Measurements from ENCODE around the gene HNRNPR.

The HNRNPR gene

GRCh38 chr1:23345920-23346319, 1.8 kb upstream of the HNRNPR start:
- H3K36me3 ChIP-seq (ENCODE audit: control insufficient read depth, insufficient read depth, low read length) = peaks cover under 1% of the 10 kb centered on the region
- H3K4me3 ChIP-seq (ENCODE audit: extremely low read depth, insufficient read depth, low read length, poor library complexity, severe bottlenecking) = no peak overlapping the region
- 97 to 98% methylated on average over 14 of the region's 14 CpGs for WGBS, 2 experiments (ENCODE audit: insufficient coverage in 2 of 2)
- H3K4me1 ChIP-seq (ENCODE audit: control insufficient read depth, insufficient read depth, low read length, poor library complexity, severe bottlenecking) = no peaks in the 10 kb centered on the region
- no peak overlapping the region for H3K27ac ChIP-seq (ENCODE audit: low read depth, low read length, severe bottlenecking)
- H3K9me3 ChIP-seq (ENCODE audit: control insufficient read depth, low read length) = peaks cover 5% of the 10 kb centered on the region

GRCh38 chr1:23344987-23345472, 946 bp upstream of the HNRNPR start:
- 46 to 88% methylated on average over 5 to 6 of the region's 8 CpGs for WGBS, 2 experiments (ENCODE audit: insufficient coverage in 2 of 2)
- peak overlapping the region; percentile 49 for H3K4me3 ChIP-seq (ENCODE audit: extremely low read depth, insufficient read depth, low read length, poor library complexity, severe bottlenecking)
- peaks cover 4% of the 10 kb centered on the region for H3K4me1 ChIP-seq (ENCODE audit: control insufficient read depth, insufficient read depth, low read length, poor library complexity, severe bottlenecking)
- peaks cover 9% of the 10 kb centered on the region for H3K36me3 ChIP-seq (ENCODE audit: control insufficient read depth, insufficient read depth, low read length)
- peaks cover 5% of the 10 kb centered on the region for H3K9me3 ChIP-seq (ENCODE audit: control insufficient read depth, low read length)
- peak overlapping the region; percentile 99 for H3K27ac ChIP-seq (ENCODE audit: low read depth, low read length, severe bottlenecking)

- peak overlapping the region; percentile 88 for H3K4me3 ChIP-seq (ENCODE audit: extremely low read depth, insufficient read depth, low read length, poor library complexity, severe bottlenecking)
- peaks cover 11% of the 10 kb centered on the region for H3K4me1 ChIP-seq (ENCODE audit: control insufficient read depth, insufficient read depth, low read length, poor library complexity, severe bottlenecking)
- H3K36me3 ChIP-seq (ENCODE audit: control insufficient read depth, insufficient read depth, low read length) = peaks cover 22% of the 10 kb centered on the region
- peak overlapping the region; percentile 99 for H3K27ac ChIP-seq (ENCODE audit: low read depth, low read length, severe bottlenecking)
- WGBS, 2 experiments (ENCODE audit: insufficient coverage in 2 of 2) = 0% methylated on average over 34 to 44 of the region's 66 CpGs
- H3K9me3 ChIP-seq (ENCODE audit: control insufficient read depth, low read length) = peaks cover 5% of the 10 kb centered on the region
These were observed 618 bp downstream of the HNRNPR start for GRCh38 chr1:23343221-23344110.

- no peak overlapping the region for H3K27ac ChIP-seq (ENCODE audit: low read depth, low read length, severe bottlenecking)
- peaks cover 35% of the 10 kb centered on the region for H3K36me3 ChIP-seq (ENCODE audit: control insufficient read depth, insufficient read depth, low read length)
- WGBS, 2 experiments (ENCODE audit: insufficient coverage in 2 of 2) = 31 to 43% methylated on average over 2 of the region's 10 CpGs
- peaks cover 11% of the 10 kb centered on the region for H3K4me1 ChIP-seq (ENCODE audit: control insufficient read depth, insufficient read depth, low read length, poor library complexity, severe bottlenecking)
- peaks cover 5% of the 10 kb centered on the region for H3K9me3 ChIP-seq (ENCODE audit: control insufficient read depth, low read length)
- peak overlapping the region; percentile 88 for H3K4me3 ChIP-seq (ENCODE audit: extremely low read depth, insufficient read depth, low read length, poor library complexity, severe bottlenecking)
These were observed 2.0 kb downstream of the HNRNPR start for GRCh38 chr1:23341931-23342692.

GRCh38 chr1:23339632-23340031, 4.5 kb downstream of the HNRNPR start:
- Histone ChIP-seq H3K36me3 (ENCODE audit: control insufficient read depth, insufficient read depth, low read length) (peaks cover 57% of the 10 kb centered on the region), H3K4me3 (ENCODE audit: extremely low read depth, insufficient read depth, low read length, poor library complexity, severe bottlenecking) (no peak overlapping the region), H3K4me1 (ENCODE audit: control insufficient read depth, insufficient read depth, low read length, poor library complexity, severe bottlenecking) (peaks cover 11% of the 10 kb centered on the region), H3K9me3 (ENCODE audit: control insufficient read depth, low read length) (no peaks in the 10 kb centered on the region), H3K27ac (ENCODE audit: low read depth, low read length, severe bottlenecking) (no peak overlapping the region)
- WGBS, 2 experiments (ENCODE audit: insufficient coverage in 2 of 2) = 87 to 97% methylated on average over 3 of the region's 4 CpGs

DNA sequence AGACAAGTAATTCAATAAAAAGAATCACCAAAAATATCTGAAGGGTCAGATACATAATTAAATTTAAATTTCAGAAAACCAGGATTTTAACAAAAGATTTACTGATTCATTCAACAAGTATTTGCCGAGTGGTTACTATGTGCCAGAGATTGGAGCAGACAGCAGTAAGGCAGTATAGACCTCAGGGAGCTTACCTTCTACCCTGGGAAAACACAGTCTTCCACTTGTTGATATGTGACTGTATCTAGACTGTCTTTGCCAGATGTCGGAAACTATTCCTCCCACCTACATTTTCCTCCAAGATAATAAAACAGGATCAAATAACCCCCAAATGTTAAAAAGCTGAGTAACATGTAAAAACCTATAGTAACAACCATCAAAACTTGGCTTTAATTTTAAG, 6.2 kb downstream of the HNRNPR start:
- no peak overlapping the region for H3K27ac ChIP-seq (ENCODE audit: low read depth, low read length, severe bottlenecking)
- H3K9me3 ChIP-seq (ENCODE audit: control insufficient read depth, low read length) = no peaks in the 10 kb centered on the region
- peaks cover 75% of the 10 kb centered on the region for H3K36me3 ChIP-seq (ENCODE audit: control insufficient read depth, insufficient read depth, low read length)
- WGBS, 2 experiments (ENCODE audit: insufficient coverage in 2 of 2) = no CpG with 5 or more reads among the region's 2 CpGs
- no peak overlapping the region for H3K4me3 ChIP-seq (ENCODE audit: extremely low read depth, insufficient read depth, low read length, poor library complexity, severe bottlenecking)
- H3K4me1 ChIP-seq (ENCODE audit: control insufficient read depth, insufficient read depth, low read length, poor library complexity, severe bottlenecking) = peaks cover 14% of the 10 kb centered on the region

DNA sequence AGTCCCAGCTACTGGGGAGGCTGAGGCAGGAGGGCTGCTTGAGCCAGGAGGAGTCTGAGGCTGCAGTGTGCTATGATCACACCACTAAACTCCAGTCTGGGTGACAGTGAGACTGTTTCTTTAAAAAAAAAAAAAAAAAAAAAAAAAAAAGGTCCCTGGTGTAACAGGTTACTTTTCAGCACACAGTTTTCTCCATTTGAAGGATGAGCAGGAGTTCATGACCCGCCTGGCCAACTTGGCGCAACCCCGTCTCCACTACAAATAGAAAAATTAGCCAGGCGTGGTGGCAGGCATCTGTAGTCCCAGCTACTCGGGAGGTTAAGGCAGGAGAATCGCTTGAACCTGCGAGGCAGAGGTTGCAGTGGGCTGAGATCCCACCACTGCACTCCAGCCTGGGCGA, 12.4 kb downstream of the HNRNPR start:
- Histone ChIP-seq H3K36me3 (ENCODE audit: control insufficient read depth, insufficient read depth, low read length) (peaks cover 98% of the 10 kb centered on the region), H3K4me1 (ENCODE audit: control insufficient read depth, insufficient read depth, low read length, poor library complexity, severe bottlenecking) (peaks cover 3% of the 10 kb centered on the region), H3K27ac (ENCODE audit: low read depth, low read length, severe bottlenecking) (no peak overlapping the region), H3K9me3 (ENCODE audit: control insufficient read depth, low read length) (no peaks in the 10 kb centered on the region), H3K4me3 (ENCODE audit: extremely low read depth, insufficient read depth, low read length, poor library complexity, severe bottlenecking) (no peak overlapping the region)
- WGBS, 2 experiments (ENCODE audit: insufficient coverage in 2 of 2) = 90 to 99% methylated on average over 4 to 7 of the region's 8 CpGs

- H3K4me1 ChIP-seq (ENCODE audit: control insufficient read depth, insufficient read depth, low read length, poor library complexity, severe bottlenecking) = peaks cover 3% of the 10 kb centered on the region
- no peaks in the 10 kb centered on the region for H3K9me3 ChIP-seq (ENCODE audit: control insufficient read depth, low read length)
- H3K36me3 ChIP-seq (ENCODE audit: control insufficient read depth, insufficient read depth, low read length) = peaks cover 98% of the 10 kb centered on the region
- 100% methylated on average over 1 of the region's 1 CpG for WGBS, 2 experiments (ENCODE audit: insufficient coverage in 2 of 2)
- H3K27ac ChIP-seq (ENCODE audit: low read depth, low read length, severe bottlenecking) = no peak overlapping the region
- H3K4me3 ChIP-seq (ENCODE audit: extremely low read depth, insufficient read depth, low read length, poor library complexity, severe bottlenecking) = no peak overlapping the region
These were observed 13.2 kb downstream of the HNRNPR start for GRCh38 chr1:23330846-23331245.

DNA sequence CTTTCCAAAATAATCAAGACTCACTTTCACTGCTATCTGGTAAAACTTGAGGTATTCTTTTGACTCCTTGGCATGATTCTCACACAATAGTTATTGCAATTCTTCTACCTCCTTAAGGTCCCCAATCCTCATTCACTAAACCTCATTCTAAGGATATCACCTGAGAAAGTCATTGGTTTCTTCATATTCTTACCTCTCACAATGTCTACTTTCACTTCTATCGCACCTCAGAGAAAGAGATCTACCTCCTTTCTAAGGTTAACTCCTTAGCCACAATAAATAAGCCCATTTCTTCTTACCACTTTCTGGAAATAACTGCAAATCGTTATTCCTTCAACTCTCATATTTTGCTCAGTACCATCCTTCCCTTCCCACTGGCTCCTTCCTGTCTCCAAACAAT, 18.7 kb downstream of the HNRNPR start:
- WGBS, 2 experiments (ENCODE audit: insufficient coverage in 2 of 2) = 95 to 100% methylated on average over 2 of the region's 2 CpGs
- no peak overlapping the region for H3K27ac ChIP-seq (ENCODE audit: low read depth, low read length, severe bottlenecking)
- H3K36me3 ChIP-seq (ENCODE audit: control insufficient read depth, insufficient read depth, low read length) = peaks cover 95% of the 10 kb centered on the region
- no peak overlapping the region for H3K4me3 ChIP-seq (ENCODE audit: extremely low read depth, insufficient read depth, low read length, poor library complexity, severe bottlenecking)
- no peaks in the 10 kb centered on the region for H3K9me3 ChIP-seq (ENCODE audit: control insufficient read depth, low read length)
- H3K4me1 ChIP-seq (ENCODE audit: control insufficient read depth, insufficient read depth, low read length, poor library complexity, severe bottlenecking) = no peaks in the 10 kb centered on the region

DNA sequence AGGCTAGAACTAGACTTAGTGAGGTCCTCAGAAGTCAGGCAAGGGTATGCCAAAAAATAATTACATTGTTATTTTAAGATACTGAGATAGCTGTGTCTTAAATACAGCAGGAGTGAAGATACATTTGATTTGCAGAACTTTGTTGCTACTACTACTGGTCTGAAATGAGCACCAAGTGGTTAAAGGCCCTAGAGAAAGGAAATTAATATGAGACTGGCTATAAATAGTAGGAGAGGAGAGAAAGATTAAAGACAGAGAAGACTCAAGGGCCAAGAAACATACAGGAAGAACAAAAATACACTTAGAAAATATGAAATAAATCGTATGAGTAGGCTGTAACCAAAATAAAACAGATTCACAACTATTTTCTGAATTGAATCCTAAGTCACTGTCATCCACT, 21.3 kb downstream of the HNRNPR start:
- Histone ChIP-seq H3K36me3 (ENCODE audit: control insufficient read depth, insufficient read depth, low read length) (peaks cover 94% of the 10 kb centered on the region), H3K27ac (ENCODE audit: low read depth, low read length, severe bottlenecking) (no peak overlapping the region), H3K4me3 (ENCODE audit: extremely low read depth, insufficient read depth, low read length, poor library complexity, severe bottlenecking) (no peak overlapping the region), H3K9me3 (ENCODE audit: control insufficient read depth, low read length) (no peaks in the 10 kb centered on the region), H3K4me1 (ENCODE audit: control insufficient read depth, insufficient read depth, low read length, poor library complexity, severe bottlenecking) (no peaks in the 10 kb centered on the region)
- 100% methylated on average over 1 of the region's 1 CpG; no CpG with 5 or more reads in 1 of the 2 experiments for WGBS, 2 experiments (ENCODE audit: insufficient coverage in 2 of 2)
